K562 treated with DMSO at 1 percent for 4 hours (cell line): ENCODE measurements around the gene ACMSD. TPM values are rescaled to one million over a fixed set of nuclear protein-coding genes. Genes with fewer than 3 reads are reported as not detected.

Source experiments
- total RNA-seq: library from RNA; unstranded; fragments of 300-600 nt; gene quantifications from 2 replicates; pipeline ENCODE4 v1.2.3, GENCODE V29; 2022; ENCODE audit not compliant: insufficient read depth

ACMSD gene
- not detected in 2 replicates for total RNA-seq

DNA sequence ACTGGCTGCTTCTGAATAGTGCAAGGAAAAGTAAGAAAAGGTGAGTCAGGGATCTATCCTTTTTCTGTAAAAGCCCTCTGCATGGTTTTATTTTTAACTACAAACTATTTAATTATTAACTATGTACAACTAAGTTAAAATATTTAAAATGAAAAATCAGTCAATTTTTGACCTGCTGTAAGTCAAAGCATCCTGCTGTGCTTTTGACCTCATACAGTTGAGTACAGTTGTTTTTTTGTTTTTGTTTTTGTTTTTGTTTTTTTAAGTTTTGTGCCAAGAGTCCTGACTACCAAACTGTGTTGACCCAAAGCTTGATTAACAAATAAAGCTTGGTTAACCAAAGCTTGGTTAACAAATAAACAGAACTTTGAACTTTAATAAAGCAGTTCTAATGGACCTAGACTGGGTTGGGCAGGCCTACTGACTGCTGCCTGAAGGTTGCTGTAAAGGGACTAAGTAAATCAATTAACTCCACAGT, at the start of gene ACMSD:
Gene ACMSD, plus strand, starts transcription at position 474 of the 478 bp plus-strand sequence. CDS start 67 bp downstream, outside the sequence.

DNA sequence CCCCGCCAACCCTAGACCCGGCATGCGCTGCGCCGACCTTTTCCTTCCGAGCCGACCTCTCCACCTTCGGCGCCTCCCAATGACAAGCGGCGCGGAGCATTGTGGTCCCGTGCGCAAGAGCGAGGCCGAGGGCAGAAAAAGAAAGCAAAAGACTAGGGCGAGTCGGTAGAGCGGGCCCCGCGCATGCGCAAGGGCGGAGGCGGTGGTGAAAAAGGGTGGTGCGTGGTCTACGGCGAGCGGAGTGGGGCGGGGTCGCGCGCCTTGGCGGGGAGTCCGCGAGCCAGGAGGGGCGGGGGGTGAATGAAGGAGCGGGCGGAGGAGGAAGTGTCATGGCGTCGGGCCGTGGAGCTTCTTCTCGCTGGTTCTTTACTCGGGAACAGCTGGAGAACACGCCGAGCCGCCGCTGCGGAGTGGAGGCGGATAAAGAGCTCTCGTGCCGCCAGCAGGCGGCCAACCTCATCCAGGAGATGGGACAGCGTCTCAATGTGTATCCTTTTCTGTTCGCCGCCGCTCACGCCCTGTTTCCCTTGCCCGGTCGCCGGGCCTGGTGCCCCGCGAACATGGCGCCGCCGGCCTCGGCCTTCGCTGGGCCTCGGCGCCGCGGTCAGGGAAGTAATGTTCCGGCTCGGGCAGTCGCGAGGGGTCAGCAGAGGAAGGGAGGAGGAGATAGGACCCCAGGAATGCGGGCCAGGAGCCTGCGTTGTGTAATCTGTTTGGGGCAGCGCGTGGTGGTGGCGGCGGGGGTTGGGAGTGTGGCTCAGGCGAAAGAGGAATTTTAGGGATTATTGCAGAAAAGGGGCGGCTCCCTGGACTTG, 80.3 kb downstream of the ACMSD start, which contains the start of gene CCNT2:
Gene CCNT2, plus strand, starts transcription at position 297 of the 815 bp plus-strand sequence. Its CDS starts 33 bp downstream, at position 330.

Other genes with a start within 250 kb of the ACMSD start
- gene TMEM163, start 119.6 kb upstream of the ACMSD start, total RNA-seq = not detected in 2 replicates
- gene CCNT2, start 80.2 kb downstream of the ACMSD start, total RNA-seq = 12.6 and 14.2 TPM in 2 replicates
- not detected in 2 replicates for gene MAP3K19, start 208.8 kb downstream of the ACMSD start, total RNA-seq
- 21.6 and 27.6 TPM in 2 replicates for gene RAB3GAP1, start 213.7 kb downstream of the ACMSD start, total RNA-seq